Nephron (organoid): ENCODE measurements around the gene WBP2NL.

Experiments used
- H3K27ac Mint-ChIP-seq, 3 experiments: 2 replicates each; pipeline ENCODE4 v1.8.0; 2020; ENCODE audit warnings: mixed read lengths in 3 of 3, mild to moderate bottlenecking in 2 of 3, moderate library complexity in 1 of 3
- H3K27me3 Mint-ChIP-seq: 2 replicates; pipeline ENCODE4 v1.8.0; 2021; ENCODE audit warnings: low read depth, mild to moderate bottlenecking, moderate library complexity, mixed read lengths
- H3K36me3 Mint-ChIP-seq: 2 replicates; pipeline ENCODE4 v1.8.0; 2020; ENCODE audit warnings: low read depth, mixed read lengths
- H3K4me1 Mint-ChIP-seq: 2 replicates; pipeline ENCODE4 v1.8.0; 2020; ENCODE audit warnings: mixed read lengths
- H3K4me3 Mint-ChIP-seq, 3 experiments: 2 replicates each; pipeline ENCODE4 v1.8.0; 2020; ENCODE audit warnings: mild to moderate bottlenecking in 3 of 3, mixed read lengths in 3 of 3, moderate library complexity in 2 of 3
- H3K9me3 Mint-ChIP-seq: 2 replicates; pipeline ENCODE4 v1.8.0; 2020; ENCODE audit warnings: mixed read lengths
- TF ChIP-seq, protein P1 (sequence below), 3 experiments: fragments of 200-600 bp; sonication (generic); IDR thresholded peaks; one replicate each; pipeline ENCODE4 v1.5.0; 2021; ENCODE audit warnings: antibody characterized with exemption in 3 of 3; ENCODE audit not compliant: unreplicated experiment in 3 of 3

Gene WBP2NL

GRCh38 chr22:41983513-41984405, 14.8 kb upstream of the WBP2NL start:
- no peak overlapping the region for H3K4me3 Mint-ChIP-seq
- no peak overlapping the region for H3K27ac Mint-ChIP-seq
- peaks cover 9% of the 10 kb centered on the region for H3K36me3 Mint-ChIP-seq
- TF ChIP-seq, protein P1, sequence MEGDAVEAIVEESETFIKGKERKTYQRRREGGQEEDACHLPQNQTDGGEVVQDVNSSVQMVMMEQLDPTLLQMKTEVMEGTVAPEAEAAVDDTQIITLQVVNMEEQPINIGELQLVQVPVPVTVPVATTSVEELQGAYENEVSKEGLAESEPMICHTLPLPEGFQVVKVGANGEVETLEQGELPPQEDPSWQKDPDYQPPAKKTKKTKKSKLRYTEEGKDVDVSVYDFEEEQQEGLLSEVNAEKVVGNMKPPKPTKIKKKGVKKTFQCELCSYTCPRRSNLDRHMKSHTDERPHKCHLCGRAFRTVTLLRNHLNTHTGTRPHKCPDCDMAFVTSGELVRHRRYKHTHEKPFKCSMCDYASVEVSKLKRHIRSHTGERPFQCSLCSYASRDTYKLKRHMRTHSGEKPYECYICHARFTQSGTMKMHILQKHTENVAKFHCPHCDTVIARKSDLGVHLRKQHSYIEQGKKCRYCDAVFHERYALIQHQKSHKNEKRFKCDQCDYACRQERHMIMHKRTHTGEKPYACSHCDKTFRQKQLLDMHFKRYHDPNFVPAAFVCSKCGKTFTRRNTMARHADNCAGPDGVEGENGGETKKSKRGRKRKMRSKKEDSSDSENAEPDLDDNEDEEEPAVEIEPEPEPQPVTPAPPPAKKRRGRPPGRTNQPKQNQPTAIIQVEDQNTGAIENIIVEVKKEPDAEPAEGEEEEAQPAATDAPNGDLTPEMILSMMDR (IDR thresholded peaks at IDR 0.05; ENCODE audit: unreplicated experiment in 3 of 3), result no peak
- H3K27me3 Mint-ChIP-seq, result peaks cover 7% of the 10 kb centered on the region
- no peaks in the 10 kb centered on the region for H3K9me3 Mint-ChIP-seq
- H3K4me1 Mint-ChIP-seq, result no peaks in the 10 kb centered on the region

GRCh38 chr22:41987276-41987675, 11.3 kb upstream of the WBP2NL start:
- Mint-ChIP-seq H3K4me1 (no peaks in the 10 kb centered on the region), H3K9me3 (no peaks in the 10 kb centered on the region), H3K36me3 (peaks cover 12% of the 10 kb centered on the region), H3K27me3 (no peaks in the 10 kb centered on the region), H3K27ac (no peak overlapping the region), H3K4me3 (no peak overlapping the region)
- TF ChIP-seq, protein P1 (IDR thresholded peaks at IDR 0.05; ENCODE audit: unreplicated experiment in 3 of 3), result no peak

DNA sequence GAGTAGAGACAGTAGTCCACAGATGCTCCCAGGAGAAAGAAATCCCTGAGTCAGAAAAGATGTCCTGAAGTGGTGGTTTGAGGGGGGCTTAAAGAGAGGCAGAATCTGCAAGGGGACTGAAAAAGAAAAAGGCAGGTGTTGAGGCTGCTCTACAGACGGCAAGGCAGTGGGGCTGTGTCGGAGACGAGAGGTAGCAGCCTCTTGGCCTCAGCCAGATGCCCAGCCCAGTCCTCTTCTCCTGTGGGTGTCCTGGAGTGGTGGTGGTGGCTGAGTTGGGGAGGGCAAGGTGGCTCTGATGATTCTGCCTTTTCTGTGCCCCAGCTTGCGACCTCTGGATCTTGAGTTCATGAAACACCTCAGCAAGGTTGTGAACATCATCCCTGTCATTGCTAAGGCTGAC, 9.3 kb upstream of the WBP2NL start:
- H3K27me3 Mint-ChIP-seq, result no peaks in the 10 kb centered on the region
- no peak overlapping the region for H3K4me3 Mint-ChIP-seq
- no peaks in the 10 kb centered on the region for H3K4me1 Mint-ChIP-seq
- TF ChIP-seq, protein P1 (IDR thresholded peaks at IDR 0.05; ENCODE audit: unreplicated experiment in 3 of 3), result no peak
- H3K36me3 Mint-ChIP-seq, result peaks cover 14% of the 10 kb centered on the region
- H3K9me3 Mint-ChIP-seq, result no peaks in the 10 kb centered on the region
- no peak overlapping the region for H3K27ac Mint-ChIP-seq

DNA sequence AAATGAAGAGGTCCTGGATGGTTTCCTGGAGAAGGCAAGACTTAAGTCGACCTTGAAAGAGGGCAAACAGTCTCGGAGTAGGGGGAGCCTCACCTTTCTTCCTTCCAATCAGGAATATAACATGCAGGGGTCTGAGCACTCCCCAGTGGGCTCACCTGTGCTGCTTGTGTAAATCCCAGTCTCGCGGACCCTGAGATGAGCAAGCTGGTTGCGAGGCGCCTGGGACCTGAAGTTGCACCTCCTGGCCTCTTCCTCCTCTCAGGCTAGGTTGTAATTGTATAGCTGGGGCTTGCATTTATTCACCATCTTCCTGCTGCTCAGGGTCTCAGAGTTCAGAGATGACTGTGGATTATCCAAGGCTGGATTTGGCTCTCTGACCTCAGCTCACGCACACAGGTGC, 7.5 kb upstream of the WBP2NL start:
- H3K27ac Mint-ChIP-seq, result no peak overlapping the region
- H3K27me3 Mint-ChIP-seq, result no peaks in the 10 kb centered on the region
- H3K4me3 Mint-ChIP-seq, result no peak overlapping the region
- TF ChIP-seq, protein P1 (IDR thresholded peaks at IDR 0.05; ENCODE audit: unreplicated experiment in 3 of 3), result no peak
- no peaks in the 10 kb centered on the region for H3K9me3 Mint-ChIP-seq
- peaks cover 20% of the 10 kb centered on the region for H3K36me3 Mint-ChIP-seq
- no peaks in the 10 kb centered on the region for H3K4me1 Mint-ChIP-seq

DNA sequence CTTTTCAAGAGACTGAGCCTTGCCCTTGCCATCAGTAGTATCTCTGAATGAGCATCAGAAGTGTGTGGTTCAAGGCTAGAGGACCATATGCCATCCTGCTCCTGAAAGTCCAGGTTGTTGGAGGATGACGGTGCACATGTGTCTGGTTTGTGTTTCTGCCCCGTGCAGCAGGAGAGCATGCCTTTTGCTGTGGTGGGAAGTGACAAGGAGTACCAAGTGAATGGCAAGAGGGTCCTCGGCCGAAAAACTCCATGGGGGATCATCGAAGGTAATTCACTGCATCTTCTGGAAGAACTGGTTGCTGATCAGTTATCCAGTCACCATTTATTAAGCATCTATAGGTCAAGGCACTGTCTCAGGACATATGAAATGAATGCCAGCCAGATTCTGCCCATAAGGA, 6.1 kb upstream of the WBP2NL start:
- Mint-ChIP-seq H3K27ac (no peak overlapping the region), H3K27me3 (peaks cover 7% of the 10 kb centered on the region), H3K4me1 (no peaks in the 10 kb centered on the region), H3K9me3 (no peaks in the 10 kb centered on the region), H3K36me3 (peaks cover 20% of the 10 kb centered on the region), H3K4me3 (no peak overlapping the region)
- TF ChIP-seq, protein P1 (IDR thresholded peaks at IDR 0.05; ENCODE audit: unreplicated experiment in 3 of 3), result no peak

GRCh38 chr22:41995211-41995610, 3.4 kb upstream of the WBP2NL start:
- TF ChIP-seq, protein P1 (IDR thresholded peaks at IDR 0.05; ENCODE audit: unreplicated experiment in 3 of 3), result no peak
- H3K36me3 Mint-ChIP-seq, result peaks cover 8% of the 10 kb centered on the region
- no peak overlapping the region for H3K27ac Mint-ChIP-seq
- H3K4me3 Mint-ChIP-seq, result no peak overlapping the region
- H3K4me1 Mint-ChIP-seq, result no peaks in the 10 kb centered on the region
- peaks cover 8% of the 10 kb centered on the region for H3K27me3 Mint-ChIP-seq
- H3K9me3 Mint-ChIP-seq, result no peaks in the 10 kb centered on the region
